ENCODE results near the gene ZNF813.
"Not testable (repeated sequence)": the region's sequence is repeated elsewhere in the genome, so short reads cannot be mapped to it uniquely, and the experiment has no call there.

The ZNF813 gene

GRCh38 chr19:53467485-53468262 is at the start of gene ZNF813:
Gene ZNF813, plus strand, starts transcription at chr19:53467733. Its CDS starts 16,090 bp downstream, at chr19:53483823.
- peak; percentile 93 to 94 for DNase-seq (ENCODE audit: low read depth in 2 of 2)

GRCh38 chr19:53420520-53421315 is 46.8 kb upstream of the ZNF813 start:
- not testable (repeated sequence) for DNase-seq (ENCODE audit: low read depth in 2 of 2)

GRCh38 chr19:53422551-53422950 is 45.0 kb upstream of the ZNF813 start:
- DNase-seq (ENCODE audit: low read depth in 2 of 2): no peak

- DNase-seq (ENCODE audit: low read depth in 2 of 2): not testable (repeated sequence)
These were observed 44.5 kb upstream of the ZNF813 start for GRCh38 chr19:53423074-53423473.

GRCh38 chr19:53423680-53424079 is 43.9 kb upstream of the ZNF813 start:
- not testable (repeated sequence) for DNase-seq (ENCODE audit: low read depth in 2 of 2)

GRCh38 chr19:53424968-53425597 is 42.5 kb upstream of the ZNF813 start:
- peak; percentile 43 to 55 for DNase-seq (ENCODE audit: low read depth in 2 of 2)

- peak; percentile 93 to 96 for DNase-seq (ENCODE audit: low read depth in 2 of 2)
These were observed 36.0 kb upstream of the ZNF813 start, which contains the start of gene ZNF761 for GRCh38 chr19:53431399-53432087. Gene ZNF761, plus strand, starts transcription at chr19:53431984. Its CDS starts 15,285 bp downstream, at chr19:53447269.

GRCh38 chr19:53432088-53432661 is 35.4 kb upstream of the ZNF813 start:
- DNase-seq (ENCODE audit: low read depth in 2 of 2): peak; percentile 3 to 5

- DNase-seq (ENCODE audit: low read depth in 2 of 2): not testable (repeated sequence)
These were observed 23.7 kb upstream of the ZNF813 start for GRCh38 chr19:53443809-53444208.

GRCh38 chr19:53447196-53447595 is 20.3 kb upstream of the ZNF813 start:
- DNase-seq (ENCODE audit: low read depth in 2 of 2): not testable (repeated sequence)

- DNase-seq (ENCODE audit: low read depth in 2 of 2): no peak
These were observed 11.7 kb upstream of the ZNF813 start for GRCh38 chr19:53455828-53456227.

- not testable (repeated sequence) for DNase-seq (ENCODE audit: low read depth in 2 of 2)
These were observed 7.3 kb upstream of the ZNF813 start for GRCh38 chr19:53460131-53460721.

GRCh38 chr19:53461866-53462265 is 5.7 kb upstream of the ZNF813 start:
- no peak for DNase-seq (ENCODE audit: low read depth in 2 of 2)

- no peak for DNase-seq (ENCODE audit: low read depth in 2 of 2)
These were observed 4.7 kb upstream of the ZNF813 start for GRCh38 chr19:53462861-53463260.

- no peak for DNase-seq (ENCODE audit: low read depth in 2 of 2)
These were observed 4.3 kb upstream of the ZNF813 start for GRCh38 chr19:53463263-53463662.

- DNase-seq (ENCODE audit: low read depth in 2 of 2): no peak
These were observed 628 bp upstream of the ZNF813 start for GRCh38 chr19:53466726-53467484.

- DNase-seq (ENCODE audit: low read depth in 2 of 2): not testable (repeated sequence)
These were observed 1.1 kb downstream of the ZNF813 start for GRCh38 chr19:53468628-53469027.

GRCh38 chr19:53471916-53472315 is 4.4 kb downstream of the ZNF813 start:
- no peak for DNase-seq (ENCODE audit: low read depth in 2 of 2)

- DNase-seq (ENCODE audit: low read depth in 2 of 2): not testable (repeated sequence)
These were observed 7.3 kb downstream of the ZNF813 start for GRCh38 chr19:53474832-53475231.

GRCh38 chr19:53475470-53475869 is 7.9 kb downstream of the ZNF813 start:
- DNase-seq (ENCODE audit: low read depth in 2 of 2): not testable (repeated sequence)
